ENCODE data around the gene ELN.
A peak's percentile ranks its signal among the peaks of the same experiment; 100 is the strongest.

ELN gene

DNA sequence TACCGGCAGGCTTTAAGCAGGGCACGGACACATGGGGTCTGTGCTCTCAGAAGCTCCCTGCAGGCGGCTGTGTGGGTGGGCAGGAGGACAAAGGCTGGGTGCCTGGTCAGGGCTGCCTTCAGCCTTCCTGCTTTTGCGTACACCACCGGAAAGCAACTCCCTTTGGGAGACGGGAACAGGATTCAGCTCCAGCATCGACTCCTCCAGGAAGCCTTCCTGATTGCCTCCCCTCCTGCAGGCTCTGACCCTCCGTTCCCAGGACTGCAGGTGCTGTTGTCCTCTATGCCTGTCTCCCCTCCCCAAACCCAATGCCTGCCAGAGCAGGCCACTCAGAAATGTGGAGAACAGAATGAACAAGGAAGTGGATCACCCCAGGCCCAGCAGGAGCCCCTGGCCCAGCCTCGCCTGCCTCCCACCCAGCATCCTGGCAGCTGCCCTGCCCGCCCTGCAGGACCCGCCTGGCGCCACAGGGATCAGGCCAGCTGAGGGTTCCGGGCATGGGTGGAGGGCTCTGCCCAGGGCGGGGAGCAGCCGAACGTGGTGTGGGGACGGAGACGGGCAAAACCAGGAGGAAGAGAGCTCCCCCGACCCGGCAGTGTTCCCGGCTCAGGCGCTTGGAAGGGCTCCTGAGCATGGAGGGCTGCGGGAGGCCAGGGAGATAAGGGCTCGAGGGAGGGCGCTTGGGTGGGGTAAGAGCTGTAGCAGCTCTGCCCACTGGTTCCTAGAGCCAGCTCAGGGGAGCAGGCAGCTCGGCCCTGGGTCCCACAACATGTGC lies 6.2 kb upstream of the ELN start:
- POLR2A ChIA-PET = no interaction called here
- CTCF ChIA-PET = interaction anchor here (0.6 kb wide), 1 partner anchor 195 kb away, joined by 3 read pairs; no protein-coding TSS in a partner anchor
- DNase-seq (ENCODE audit: extremely low spot score) = no peak
- no peak for TF ChIP-seq FOXK2 (IDR thresholded peaks at IDR 0.05)
- TF ChIP-seq LEF1 (IDR thresholded peaks at IDR 0.05; ENCODE audit: borderline replicate concordance) = no peak
- no peak for TF ChIP-seq ZNF384 (IDR thresholded peaks at IDR 0.05)
- TF ChIP-seq FOXM1 (IDR thresholded peaks at IDR 0.05; ENCODE audit: borderline replicate concordance) = no peak
- no peak for TF ChIP-seq FOXA1 (IDR thresholded peaks at IDR 0.05)
- no peak for TF ChIP-seq TARDBP (IDR thresholded peaks at IDR 0.05)
- TF ChIP-seq ARNT (IDR thresholded peaks at IDR 0.05) = no peak
- TF ChIP-seq SP1 (IDR thresholded peaks at IDR 0.05) = no peak
- no peak for TF ChIP-seq L3MBTL2 (conservative IDR thresholded peaks at IDR 0.05)
- no peak for TF ChIP-seq NFRKB (IDR thresholded peaks at IDR 0.05)
- no peak for TF ChIP-seq HDGF (IDR thresholded peaks at IDR 0.05; ENCODE audit: borderline replicate concordance)
- TF ChIP-seq BHLHE40 (IDR thresholded peaks at IDR 0.05; ENCODE audit: borderline replicate concordance) = no peak
- TF ChIP-seq SUZ12 (IDR thresholded peaks at IDR 0.05) = no peak
- TF ChIP-seq, protein P1, sequence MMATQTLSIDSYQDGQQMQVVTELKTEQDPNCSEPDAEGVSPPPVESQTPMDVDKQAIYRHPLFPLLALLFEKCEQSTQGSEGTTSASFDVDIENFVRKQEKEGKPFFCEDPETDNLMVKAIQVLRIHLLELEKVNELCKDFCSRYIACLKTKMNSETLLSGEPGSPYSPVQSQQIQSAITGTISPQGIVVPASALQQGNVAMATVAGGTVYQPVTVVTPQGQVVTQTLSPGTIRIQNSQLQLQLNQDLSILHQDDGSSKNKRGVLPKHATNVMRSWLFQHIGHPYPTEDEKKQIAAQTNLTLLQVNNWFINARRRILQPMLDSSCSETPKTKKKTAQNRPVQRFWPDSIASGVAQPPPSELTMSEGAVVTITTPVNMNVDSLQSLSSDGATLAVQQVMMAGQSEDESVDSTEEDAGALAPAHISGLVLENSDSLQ (IDR thresholded peaks at IDR 0.05) = no peak
- TF ChIP-seq CTBP1 (IDR thresholded peaks at IDR 0.05; ENCODE audit: borderline replicate concordance) = no peak
- TF ChIP-seq ELF4 (IDR thresholded peaks at IDR 0.05) = no peak

DNA sequence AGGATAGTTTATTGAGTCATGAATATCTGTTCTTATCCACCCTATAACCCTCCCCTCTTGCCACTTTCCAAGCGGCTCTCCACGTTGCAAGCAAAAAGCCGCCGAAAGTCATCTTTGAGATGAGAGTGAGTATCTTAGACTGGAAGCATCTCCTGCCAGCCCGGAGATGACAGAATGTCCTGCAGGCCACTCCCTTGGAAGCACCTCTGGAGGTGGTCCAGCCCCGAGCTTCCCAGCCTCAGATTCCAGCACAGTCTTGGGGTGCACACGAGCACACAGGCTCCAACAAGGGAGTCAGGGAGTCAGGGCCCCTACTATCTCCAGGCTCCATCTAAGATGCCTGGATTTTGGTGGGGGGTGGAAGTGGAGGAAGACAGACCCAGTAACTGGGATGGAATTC lies 5.5 kb upstream of the ELN start:
- CTCF ChIA-PET = no interaction called here
- TF ChIP-seq SP1 (IDR thresholded peaks at IDR 0.05) (no peak), FOXA1 (IDR thresholded peaks at IDR 0.05) (no peak), ZNF384 (IDR thresholded peaks at IDR 0.05) (no peak), BHLHE40 (IDR thresholded peaks at IDR 0.05; ENCODE audit: borderline replicate concordance) (no peak), FOXM1 (IDR thresholded peaks at IDR 0.05; ENCODE audit: borderline replicate concordance) (no peak), FOXK2 (IDR thresholded peaks at IDR 0.05) (no peak), TARDBP (IDR thresholded peaks at IDR 0.05) (no peak)
- POLR2A ChIA-PET = no interaction called here

DNA sequence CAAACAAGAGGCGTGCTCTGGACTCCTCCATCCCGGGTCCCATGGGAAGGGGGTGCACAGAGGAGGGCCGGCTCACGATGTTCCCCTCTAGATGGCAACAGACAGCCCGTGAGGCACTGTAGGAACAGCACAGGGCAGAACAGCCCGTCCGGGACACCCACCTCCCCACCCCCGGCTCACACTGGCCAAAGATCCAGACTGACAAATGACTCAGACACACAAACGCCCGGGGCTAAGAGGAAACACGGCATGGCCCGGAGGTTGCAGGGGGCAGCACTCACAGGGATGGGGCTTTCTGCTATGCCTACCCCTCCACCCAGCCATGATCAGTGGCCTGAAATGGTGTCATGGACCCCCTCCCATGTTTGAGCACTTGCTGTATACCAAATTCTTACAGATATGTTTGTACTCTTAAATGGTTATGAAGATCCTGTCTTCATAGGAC lies 4.9 kb upstream of the ELN start:
- ChIA-PET POLR2A (no interaction called here), CTCF (no interaction called here)
- peak; percentile 39 for DNase-seq (ENCODE audit: extremely low spot score)
- TF ChIP-seq TARDBP (IDR thresholded peaks at IDR 0.05) (no peak), LEF1 (IDR thresholded peaks at IDR 0.05; ENCODE audit: borderline replicate concordance) (no peak), FOXM1 (IDR thresholded peaks at IDR 0.05; ENCODE audit: borderline replicate concordance) (no peak), ARNT (IDR thresholded peaks at IDR 0.05) (no peak), L3MBTL2 (conservative IDR thresholded peaks at IDR 0.05) (no peak), NFRKB (IDR thresholded peaks at IDR 0.05) (no peak), FOXA1 (IDR thresholded peaks at IDR 0.05) (no peak), ZNF384 (IDR thresholded peaks at IDR 0.05) (no peak), BHLHE40 (IDR thresholded peaks at IDR 0.05; ENCODE audit: borderline replicate concordance) (no peak)
- TF ChIP-seq, protein P1 (IDR thresholded peaks at IDR 0.05) = no peak

More for the DNA sequence above, 5.5 kb upstream of the ELN start:
- no peak for DNase-seq (ENCODE audit: extremely low spot score)

DNA sequence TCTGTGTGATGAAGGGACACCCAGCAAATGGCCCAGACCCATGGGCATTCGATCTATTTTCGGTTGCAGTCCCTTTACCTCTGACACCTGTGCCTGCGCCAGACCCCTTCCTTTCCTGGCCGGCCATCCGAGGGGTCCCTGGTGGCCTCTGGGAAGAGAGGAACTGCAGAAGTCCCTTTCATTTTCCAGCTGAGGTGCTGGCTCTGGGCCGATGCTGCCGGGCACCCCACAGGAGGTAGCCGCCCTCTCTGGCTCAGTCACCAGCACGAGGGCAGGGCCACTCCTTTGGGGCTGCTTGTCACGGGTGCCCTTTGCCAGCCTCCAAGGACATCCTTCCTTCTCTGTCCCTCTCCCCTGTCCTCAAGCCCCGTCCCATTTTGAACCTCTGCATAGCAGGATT lies 4.2 kb upstream of the ELN start:
- DNase-seq (ENCODE audit: extremely low spot score) = no peak
- ChIA-PET POLR2A (no interaction called here), CTCF (interaction anchor here (0.5 kb wide), 1 partner anchor 198 kb away, joined by 3 read pairs; no protein-coding TSS in a partner anchor)
- TF ChIP-seq SUZ12 (IDR thresholded peaks at IDR 0.05) = no peak
- no peak for TF ChIP-seq FOXA1 (IDR thresholded peaks at IDR 0.05)
- TF ChIP-seq HDGF (IDR thresholded peaks at IDR 0.05; ENCODE audit: borderline replicate concordance) = no peak

DNA sequence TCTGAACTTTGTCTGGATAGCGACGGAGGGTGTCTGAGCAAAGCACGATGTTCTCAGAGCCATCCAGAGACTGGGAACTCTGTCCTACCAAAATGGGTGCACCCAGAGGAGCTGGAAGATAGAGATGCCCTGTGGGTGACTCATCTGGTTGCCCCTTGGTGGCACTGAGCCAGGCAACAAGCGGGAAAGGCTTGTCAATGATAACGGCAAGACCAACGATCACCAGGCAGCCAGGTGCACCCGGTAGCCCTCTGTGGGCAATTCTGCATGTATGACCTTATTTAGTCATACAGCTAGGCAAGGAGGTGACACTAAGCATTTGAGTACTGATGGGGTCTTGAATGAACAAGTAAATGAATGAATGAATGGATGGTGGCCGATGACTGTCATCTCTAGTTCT lies 2.8 kb upstream of the ELN start:
- TF ChIP-seq FOXA1 (IDR thresholded peaks at IDR 0.05) = no peak
- TF ChIP-seq SUZ12 (IDR thresholded peaks at IDR 0.05) = no peak
- TF ChIP-seq BHLHE40 (IDR thresholded peaks at IDR 0.05; ENCODE audit: borderline replicate concordance) = no peak
- no peak for TF ChIP-seq ARNT (IDR thresholded peaks at IDR 0.05)
- TF ChIP-seq HDGF (IDR thresholded peaks at IDR 0.05; ENCODE audit: borderline replicate concordance) = no peak
- TF ChIP-seq ZNF384 (IDR thresholded peaks at IDR 0.05) = no peak
- no peak for TF ChIP-seq CTBP1 (IDR thresholded peaks at IDR 0.05; ENCODE audit: borderline replicate concordance)
- no peak for TF ChIP-seq ELF4 (IDR thresholded peaks at IDR 0.05)
- CTCF ChIA-PET = no interaction called here
- DNase-seq (ENCODE audit: extremely low spot score) = no peak
- POLR2A ChIA-PET = no interaction called here

DNA sequence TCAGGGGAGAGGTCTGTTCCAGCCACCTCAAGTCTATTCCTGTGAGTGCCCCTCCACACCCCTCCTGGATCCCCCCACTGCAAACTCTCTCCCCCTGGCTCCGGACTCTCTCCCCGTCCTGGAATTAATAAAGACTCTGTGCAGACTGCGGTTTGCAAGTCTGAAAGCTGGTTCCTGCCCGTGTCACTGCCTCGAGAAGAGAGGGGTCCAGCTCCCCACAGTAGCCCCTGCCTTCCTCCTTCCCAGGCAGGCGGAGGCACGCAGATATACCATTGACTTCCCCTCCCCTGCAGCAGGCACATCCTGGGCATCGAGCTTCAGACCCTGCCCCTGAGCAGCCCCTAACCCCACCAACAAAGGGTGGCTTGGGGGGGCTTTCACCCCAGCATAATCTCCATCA lies 2.2 kb upstream of the ELN start:
- ChIA-PET CTCF (interaction anchor here (0.8 to 2.4 kb wide), 4 partner anchors 9 to 158 kb away, joined by 4 to 18 read pairs (median 8); no protein-coding TSS in a partner anchor), POLR2A (no interaction called here)

More for the DNA sequence above, 2.2 kb upstream of the ELN start:
- TF ChIP-seq ELF4 (IDR thresholded peaks at IDR 0.05) = no peak
- TF ChIP-seq FOXK2 (IDR thresholded peaks at IDR 0.05) = no peak
- no peak for TF ChIP-seq CTBP1 (IDR thresholded peaks at IDR 0.05; ENCODE audit: borderline replicate concordance)
- TF ChIP-seq SUZ12 (IDR thresholded peaks at IDR 0.05) = no peak
- TF ChIP-seq ZNF384 (IDR thresholded peaks at IDR 0.05) = no peak
- TF ChIP-seq HDGF (IDR thresholded peaks at IDR 0.05; ENCODE audit: borderline replicate concordance) = no peak
- TF ChIP-seq, protein P1 (IDR thresholded peaks at IDR 0.05) = no peak
- no peak for TF ChIP-seq FOXA1 (IDR thresholded peaks at IDR 0.05)
- no peak for TF ChIP-seq NFRKB (IDR thresholded peaks at IDR 0.05)
- no peak for TF ChIP-seq BHLHE40 (IDR thresholded peaks at IDR 0.05; ENCODE audit: borderline replicate concordance)
- no peak for TF ChIP-seq L3MBTL2 (conservative IDR thresholded peaks at IDR 0.05)
- TF ChIP-seq TARDBP (IDR thresholded peaks at IDR 0.05) = no peak
- TF ChIP-seq LEF1 (IDR thresholded peaks at IDR 0.05; ENCODE audit: borderline replicate concordance) = no peak
- no peak for TF ChIP-seq ARNT (IDR thresholded peaks at IDR 0.05)
- TF ChIP-seq FOXM1 (IDR thresholded peaks at IDR 0.05; ENCODE audit: borderline replicate concordance) = no peak
- no peak for TF ChIP-seq SP1 (IDR thresholded peaks at IDR 0.05)
- DNase-seq (ENCODE audit: extremely low spot score) = no peak
